DOHH2 (cell line): Measurements from ENCODE around the gene SMC1B.
"Not testable (repeated sequence)": the region's sequence is repeated elsewhere in the genome, so short reads cannot be mapped to it uniquely, and the experiment has no call there.

Experiments used
- H3F3A ChIP-seq: fragments of 200-600 bp; sonication (generic), shearing (Covaris generic); 2 replicates; pipeline ENCODE4 v1.6.0; 2016; ENCODE audit warnings: antibody characterized with exemption, mild to moderate bottlenecking; ENCODE audit not compliant: control insufficient read depth, insufficient read depth
- H3K27ac ChIP-seq: fragments of 200-600 bp; sonication (generic); 2 replicates; pipeline ENCODE4 v1.5.1; 2014; ENCODE audit warnings: low read depth, mild to moderate bottlenecking, low read length, moderate library complexity
- H3K27me3 ChIP-seq: fragments of 200-600 bp; sonication (generic); 2 replicates; pipeline ENCODE4 v1.6.1; 2014; ENCODE audit warnings: mild to moderate bottlenecking, low read length, mixed read lengths; ENCODE audit not compliant: control insufficient read depth
- H3K36me3 ChIP-seq: fragments of 200-600 bp; sonication (generic); 2 replicates; pipeline ENCODE4 v1.6.1; 2014; ENCODE audit warnings: mild to moderate bottlenecking, low read length, moderate library complexity, mixed read lengths; ENCODE audit not compliant: control insufficient read depth
- H3K4me1 ChIP-seq: fragments of 200-600 bp; sonication (generic); 2 replicates; pipeline ENCODE4 v1.6.1; 2014; ENCODE audit warnings: mild to moderate bottlenecking, low read length, mixed read lengths; ENCODE audit not compliant: control insufficient read depth
- H3K4me2 ChIP-seq: fragments of 200-600 bp; sonication (generic); 2 replicates; pipeline ENCODE4 v1.6.0; 2014; ENCODE audit warnings: mild to moderate bottlenecking, low read length, moderate library complexity
- H3K4me3 ChIP-seq: fragments of 200-600 bp; sonication (generic); 2 replicates; pipeline ENCODE4 v1.5.1; 2014; ENCODE audit warnings: mild to moderate bottlenecking, low read length, mixed read lengths
- H3K79me2 ChIP-seq: fragments of 200-600 bp; sonication (generic); 2 replicates; pipeline ENCODE4 v1.6.1; 2014; ENCODE audit warnings: mild to moderate bottlenecking, low read length, mixed read lengths; ENCODE audit not compliant: control insufficient read depth
- H3K9me2 ChIP-seq: fragments of 200-600 bp; sonication (generic); replicated peaks from 2 replicates; pipeline ENCODE4 v1.6.1; 2014; ENCODE audit warnings: mild to moderate bottlenecking, low read length, mixed read lengths; ENCODE audit not compliant: control insufficient read depth
- H3K9me3 ChIP-seq: fragments of 200-600 bp; sonication (generic); 2 replicates; pipeline ENCODE4 v1.6.1; 2014; ENCODE audit warnings: antibody characterized with exemption, low read length, mixed read lengths; ENCODE audit not compliant: control insufficient read depth, insufficient read depth
- H4K20me1 ChIP-seq: fragments of 200-600 bp; sonication (generic); 2 replicates; pipeline ENCODE4 v1.6.0; 2014; ENCODE audit warnings: low read depth, mild to moderate bottlenecking, antibody characterized with exemption, low read length, moderate library complexity; ENCODE audit not compliant: control insufficient read depth, insufficient read depth
- EZH2phosphoT487 ChIP-seq: fragments of 200-600 bp; sonication (generic); IDR thresholded peaks from 2 replicates; pipeline ENCODE4 v1.6.1; 2017; ENCODE audit warnings: borderline replicate concordance, mild to moderate bottlenecking, antibody characterized with exemption, low read length, moderate library complexity, mixed read lengths
- TF ChIP-seq, protein P1 (sequence below): fragments of 200-600 bp; sonication (generic); IDR thresholded peaks from one replicate; pipeline ENCODE4 v1.5.1; 2014; ENCODE audit warnings: antibody characterized with exemption, mild to moderate bottlenecking, low read depth, low read length; ENCODE audit not compliant: poor library complexity, severe bottlenecking

Gene SMC1B

DNA sequence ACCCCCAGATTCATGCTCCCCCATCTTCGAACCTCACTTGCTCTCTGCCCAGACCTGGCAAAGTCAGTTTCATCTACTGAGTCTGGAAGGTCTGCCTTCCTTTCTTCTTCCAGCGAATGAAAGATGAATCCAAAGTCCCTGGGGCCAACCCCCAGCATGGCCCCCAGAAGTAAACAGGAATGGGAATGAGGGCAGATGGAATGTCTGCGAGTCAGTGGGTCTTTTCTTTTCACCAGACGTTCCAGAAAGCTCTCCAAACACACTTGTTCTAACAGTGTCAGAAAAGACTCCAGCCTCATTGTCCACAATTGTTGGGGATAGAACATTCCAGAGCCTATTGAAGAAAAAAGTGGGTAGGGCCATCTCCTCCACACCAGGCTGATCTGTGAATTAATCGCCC is 28.7 kb upstream of the SMC1B start:
- no peaks in the 10 kb centered on the region for H3K9me2 ChIP-seq
- no peaks in the 10 kb centered on the region for H3F3A ChIP-seq

GRCh38 chr22:45441138-45441537 is 27.7 kb upstream of the SMC1B start:
- TF ChIP-seq, protein P1, sequence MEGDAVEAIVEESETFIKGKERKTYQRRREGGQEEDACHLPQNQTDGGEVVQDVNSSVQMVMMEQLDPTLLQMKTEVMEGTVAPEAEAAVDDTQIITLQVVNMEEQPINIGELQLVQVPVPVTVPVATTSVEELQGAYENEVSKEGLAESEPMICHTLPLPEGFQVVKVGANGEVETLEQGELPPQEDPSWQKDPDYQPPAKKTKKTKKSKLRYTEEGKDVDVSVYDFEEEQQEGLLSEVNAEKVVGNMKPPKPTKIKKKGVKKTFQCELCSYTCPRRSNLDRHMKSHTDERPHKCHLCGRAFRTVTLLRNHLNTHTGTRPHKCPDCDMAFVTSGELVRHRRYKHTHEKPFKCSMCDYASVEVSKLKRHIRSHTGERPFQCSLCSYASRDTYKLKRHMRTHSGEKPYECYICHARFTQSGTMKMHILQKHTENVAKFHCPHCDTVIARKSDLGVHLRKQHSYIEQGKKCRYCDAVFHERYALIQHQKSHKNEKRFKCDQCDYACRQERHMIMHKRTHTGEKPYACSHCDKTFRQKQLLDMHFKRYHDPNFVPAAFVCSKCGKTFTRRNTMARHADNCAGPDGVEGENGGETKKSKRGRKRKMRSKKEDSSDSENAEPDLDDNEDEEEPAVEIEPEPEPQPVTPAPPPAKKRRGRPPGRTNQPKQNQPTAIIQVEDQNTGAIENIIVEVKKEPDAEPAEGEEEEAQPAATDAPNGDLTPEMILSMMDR = peak; percentile 57
- no peak for TF ChIP-seq EZH2phosphoT487
- no peaks in the 10 kb centered on the region for H3F3A ChIP-seq
- no peaks in the 10 kb centered on the region for H4K20me1 ChIP-seq
- H3K27me3 ChIP-seq = peaks cover 6% of the 10 kb centered on the region
- H3K9me2 ChIP-seq = no peaks in the 10 kb centered on the region
- H3K27ac ChIP-seq = no peak overlapping the region
- no peaks in the 10 kb centered on the region for H3K9me3 ChIP-seq
- H3K4me2 ChIP-seq = peak overlapping the region; percentile 14; the same call in 1 of the 2 replicates
- no peaks in the 10 kb centered on the region for H3K79me2 ChIP-seq
- peaks cover 4% of the 10 kb centered on the region; the same call in 1 of the 2 replicates for H3K4me1 ChIP-seq
- no peaks in the 10 kb centered on the region for H3K36me3 ChIP-seq
- no peak overlapping the region for H3K4me3 ChIP-seq

More for the DNA sequence above, 28.7 kb upstream of the SMC1B start:
- peaks cover 6% of the 10 kb centered on the region for H3K27me3 ChIP-seq
- no peak for TF ChIP-seq EZH2phosphoT487
- TF ChIP-seq, protein P1 = no peak
- no peak overlapping the region for H3K4me3 ChIP-seq
- H3K4me1 ChIP-seq = peaks cover 4% of the 10 kb centered on the region; the same call in 1 of the 2 replicates
- H3K9me3 ChIP-seq = no peaks in the 10 kb centered on the region
- no peaks in the 10 kb centered on the region for H3K79me2 ChIP-seq
- H3K36me3 ChIP-seq = no peaks in the 10 kb centered on the region
- no peaks in the 10 kb centered on the region for H4K20me1 ChIP-seq
- no peak overlapping the region for H3K4me2 ChIP-seq
- no peak overlapping the region for H3K27ac ChIP-seq

DNA sequence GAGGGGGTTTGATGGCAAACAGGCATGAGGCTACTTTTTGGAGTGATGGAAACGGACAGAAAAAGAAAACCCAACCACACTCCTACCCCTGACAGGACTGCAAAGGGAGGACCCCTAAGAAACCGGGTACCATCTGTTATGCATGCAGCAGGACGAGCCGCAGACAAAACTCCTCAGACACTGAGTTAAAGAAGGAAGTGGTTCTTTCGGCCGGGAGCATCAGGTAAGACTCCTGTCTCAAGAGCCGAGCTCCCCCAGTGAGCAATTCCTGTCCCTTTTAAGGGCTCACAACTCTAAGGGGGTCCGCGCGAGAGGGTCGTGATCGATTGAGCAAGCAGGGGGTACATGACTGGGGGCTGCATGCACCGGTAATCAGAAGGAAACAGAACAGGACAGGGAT is 27.3 kb upstream of the SMC1B start:
- not testable (repeated sequence) for H3K27ac ChIP-seq

GRCh38 chr22:45438336-45438735 is 24.9 kb upstream of the SMC1B start:
- Histone ChIP-seq H3K9me2 (no peaks in the 10 kb centered on the region), H3K36me3 (no peaks in the 10 kb centered on the region)
- TF ChIP-seq, protein P1 = no peak
- no peak for TF ChIP-seq EZH2phosphoT487

More for the DNA sequence above, 27.3 kb upstream of the SMC1B start:
- not testable (repeated sequence) for H3K9me2 ChIP-seq, H3K36me3 ChIP-seq, H3K4me1 ChIP-seq, H3F3A ChIP-seq, H4K20me1 ChIP-seq, H3K79me2 ChIP-seq, H3K27me3 ChIP-seq, H3K9me3 ChIP-seq, H3K4me3 ChIP-seq
- peak overlapping the region; percentile 14; the same call in 1 of the 2 replicates for H3K4me2 ChIP-seq

GRCh38 chr22:45436871-45437517 is 23.6 kb upstream of the SMC1B start:
- H3K27me3 ChIP-seq, H3K36me3 ChIP-seq, H3K4me2 ChIP-seq, H4K20me1 ChIP-seq, H3K79me2 ChIP-seq, H3K9me2 ChIP-seq, H3K4me3 ChIP-seq, H3K27ac ChIP-seq, H3K9me3 ChIP-seq, H3F3A ChIP-seq: not testable (repeated sequence)
- peaks cover 11% of the 10 kb centered on the region for H3K4me1 ChIP-seq

More at GRCh38 chr22:45438336-45438735, 24.9 kb upstream of the SMC1B start:
- no peak overlapping the region for H3K4me3 ChIP-seq
- H4K20me1 ChIP-seq = no peaks in the 10 kb centered on the region
- peaks cover 6% of the 10 kb centered on the region for H3K27me3 ChIP-seq
- no peaks in the 10 kb centered on the region for H3K9me3 ChIP-seq
- no peak overlapping the region for H3K27ac ChIP-seq
- no peaks in the 10 kb centered on the region for H3F3A ChIP-seq
- H3K4me1 ChIP-seq = peaks cover 11% of the 10 kb centered on the region
- H3K79me2 ChIP-seq = no peaks in the 10 kb centered on the region
- no peak overlapping the region for H3K4me2 ChIP-seq
